Activated CD4-positive, alpha-beta T cell treated with anti-CD3 and anti-CD28 coated beads for 48 hours (primary cell): Measurements from ENCODE around the gene ANO1.
"Not testable (repeated sequence)": the region's sequence is repeated elsewhere in the genome, so short reads cannot be mapped to it uniquely, and the experiment has no call there.

Source experiments
- DNase-seq: peaks from one replicate; pipeline ENCODE4 v3.0.0-alpha.2; 2020

The ANO1 gene

GRCh38 chr11:70193411-70194292 lies 115.5 kb downstream of the ANO1 start:
- no peak for DNase-seq

GRCh38 chr11:70194792-70195791 lies 117.0 kb downstream of the ANO1 start:
- DNase-seq, result no peak

- DNase-seq, result no peak
Observed at GRCh38 chr11:70200212-70200844, 122.2 kb downstream of the ANO1 start.

GRCh38 chr11:70201047-70201446 lies 122.9 kb downstream of the ANO1 start:
- DNase-seq, result not testable (repeated sequence)

GRCh38 chr11:70201882-70202861 lies 124.1 kb downstream of the ANO1 start:
- DNase-seq, result no peak

GRCh38 chr11:70202920-70203750 lies 125.0 kb downstream of the ANO1 start, which contains the start of gene FADD:
FADD (plus strand) TSS chr11:70203296; CDS start chr11:70203460, 164 bp downstream.
- DNase-seq, result peak; percentile 92

- DNase-seq, result peak; percentile 93
Observed at GRCh38 chr11:70203751-70204465, 125.8 kb downstream of the ANO1 start.

GRCh38 chr11:70204466-70204799 lies 126.3 kb downstream of the ANO1 start:
- peak; percentile 35 for DNase-seq

- DNase-seq, result no peak
Observed at GRCh38 chr11:70205049-70205725, 127.1 kb downstream of the ANO1 start.

GRCh38 chr11:70205766-70206165 lies 127.6 kb downstream of the ANO1 start:
- no peak for DNase-seq

- DNase-seq, result no peak
Observed at GRCh38 chr11:70206226-70206981, 128.3 kb downstream of the ANO1 start.

GRCh38 chr11:70206982-70207376 lies 128.9 kb downstream of the ANO1 start:
- DNase-seq, result no peak

- DNase-seq, result no peak
Observed at GRCh38 chr11:70207531-70208131, 129.5 kb downstream of the ANO1 start.

GRCh38 chr11:70209391-70209912 lies 131.3 kb downstream of the ANO1 start:
- no peak for DNase-seq

GRCh38 chr11:70210051-70210501 lies 132.0 kb downstream of the ANO1 start:
- DNase-seq, result no peak

- DNase-seq, result peak; percentile 35
Observed at GRCh38 chr11:70210530-70210929, 132.4 kb downstream of the ANO1 start.

GRCh38 chr11:70212227-70212811 lies 134.2 kb downstream of the ANO1 start:
- no peak for DNase-seq
